Measurements from ENCODE around the gene SLC25A38.

- TF ChIP-seq CTCF (conservative IDR thresholded peaks at IDR 0.05; ENCODE audit: low read depth, low read length) = peak; percentile 33; the same call in 1 of the 2 replicates
- no peak for TF ChIP-seq EZH2 (IDR thresholded peaks at IDR 0.05; ENCODE audit: low read length, unreplicated experiment)
Observed at GRCh38 chr3:39443530-39443929, 60.4 kb downstream of the SLC25A38 start.

Measured in PC-3 (cell line).